GM06990 (cell line): Measurements from ENCODE around the gene DEAF1.
A peak's percentile ranks its signal among the peaks of the same experiment; 100 is the strongest.

Experiments used
- DNase-seq: peaks from one replicate; pipeline ENCODE4 v3.0.0-alpha.2; 2011; ENCODE audit not compliant: insufficient read length; ENCODE audit errors: extremely low read depth
- H3K27me3 ChIP-seq: replicated peaks from 2 replicates; pipeline ENCODE4 v1.6.0; 2011; ENCODE audit warnings: low read length; ENCODE audit not compliant: control insufficient read depth, insufficient read depth
- H3K36me3 ChIP-seq: 2 replicates; pipeline ENCODE4 v1.5.1; 2011; ENCODE audit warnings: low read length; ENCODE audit not compliant: control insufficient read depth, insufficient read depth
- H3K4me3 ChIP-seq: replicated peaks from 2 replicates; pipeline ENCODE4 v1.5.1; 2011; ENCODE audit warnings: low read depth, mild to moderate bottlenecking, control low read depth, low read length
- CTCF ChIP-seq: IDR thresholded peaks from 2 replicates; pipeline ENCODE4 v1.5.1; 2011; ENCODE audit warnings: low read length, control low read depth, mild to moderate bottlenecking, inconsistent platforms; ENCODE audit not compliant: insufficient read depth, poor library complexity, severe bottlenecking

DEAF1 gene

GRCh38 chr11:623349-623869 lies 71.6 kb downstream of the DEAF1 start:
- no peak for TF ChIP-seq CTCF
- no peaks in the 10 kb centered on the region for H3K36me3 ChIP-seq
- H3K4me3 ChIP-seq = no peak overlapping the region
- H3K27me3 ChIP-seq = no peaks in the 10 kb centered on the region
- DNase-seq = no peak

- no peak overlapping the region for H3K4me3 ChIP-seq
- DNase-seq = no peak
- H3K36me3 ChIP-seq = no peaks in the 10 kb centered on the region; the same call in 1 of the 2 replicates
- no peak for TF ChIP-seq CTCF
- H3K27me3 ChIP-seq = no peaks in the 10 kb centered on the region
Observed at GRCh38 chr11:621838-622237, 73.2 kb downstream of the DEAF1 start.

GRCh38 chr11:620935-621814 lies 73.8 kb downstream of the DEAF1 start:
- Histone ChIP-seq H3K36me3 (no peaks in the 10 kb centered on the region; the same call in 1 of the 2 replicates), H3K4me3 (no peak overlapping the region), H3K27me3 (no peaks in the 10 kb centered on the region)
- TF ChIP-seq CTCF = no peak
- DNase-seq = peak; percentile 11

GRCh38 chr11:620201-620600 lies 74.8 kb downstream of the DEAF1 start:
- Histone ChIP-seq H3K4me3 (no peak overlapping the region), H3K27me3 (no peaks in the 10 kb centered on the region), H3K36me3 (peaks cover 2% of the 10 kb centered on the region)
- peak; percentile 7 for DNase-seq
- no peak for TF ChIP-seq CTCF

GRCh38 chr11:619628-620050 lies 75.4 kb downstream of the DEAF1 start:
- H3K4me3 ChIP-seq = no peak overlapping the region
- no peaks in the 10 kb centered on the region for H3K27me3 ChIP-seq
- TF ChIP-seq CTCF = no peak
- peaks cover 3% of the 10 kb centered on the region for H3K36me3 ChIP-seq
- DNase-seq = no peak
